GM12878 (cell line): Measurements from ENCODE around the gene WDR26. TPM values are rescaled to one million over a fixed set of nuclear protein-coding genes. Genes with fewer than 3 reads are reported as not detected.
A peak's percentile ranks its signal among the peaks of the same experiment; 100 is the strongest.

Experiments
- ATAC-seq: fragments of 200-7000 bp; cut with Tn5 transposase; 3 replicates; pipeline ENCODE4 v1.9.1; 2020; ENCODE audit warnings: mild to moderate bottlenecking, moderate library complexity
- BruUV-seq: library from RNA; stranded (reverse); fragments of 400-500 nt; replicated peaks from 2 replicates; lab custom pipeline; 2021; lab: Mats Ljungman, UMichigan
- CTCF ChIA-PET: fragments of 300-600 bp; sonication (Branson Sonifier 250); formaldehyde crosslinking; extraction: SDS; loops from one replicate; lab custom pipeline; 2021; ENCODE audit warnings: inconsistent platforms; lab: Yijun Ruan, JAX
- POLR2A ChIA-PET: fragments of 350-600 bp; formaldehyde crosslinking; extraction: SDS; loops from one replicate; lab custom pipeline; 2021; ENCODE audit warnings: inconsistent platforms; lab: Charles Lee
- RAD21 ChIA-PET: fragments of 300-600 bp; sonication (Branson Sonifier 250); formaldehyde crosslinking; loops from one replicate; lab custom pipeline; 2023; ENCODE audit warnings: antibody characterized with exemption; ENCODE audit not compliant: unreplicated experiment; lab: Charles Lee
- SMC1A ChIA-PET: fragments of 300-600 bp; sonication (Branson Sonifier 250); formaldehyde crosslinking; loops from one replicate; lab custom pipeline; 2023; ENCODE audit not compliant: unreplicated experiment, uncharacterized antibody; lab: Charles Lee
- DNase-seq: peaks from one replicate; pipeline ENCODE4 v3.0.0-alpha.2; 2011; ENCODE audit warnings: low read depth, low spot score
- FAIRE-seq: peaks from 3 replicates; lab custom pipeline; 2011; peaks lifted over from hg19 to GRCh38; lab: Jason Lieb, UNC
- H2AFZ ChIP-seq: 2 replicates; pipeline ENCODE4 v1.6.0; 2011; ENCODE audit warnings: low read depth, low read length, control low read depth; ENCODE audit not compliant: control insufficient read depth
- H3K27ac ChIP-seq: 2 replicates; pipeline ENCODE4 v1.5.1; 2011; ENCODE audit warnings: control low read depth; ENCODE audit not compliant: control insufficient read depth, insufficient read depth
- H3K27me3 ChIP-seq, 2 experiments: replicated peaks in 1 of 2; 2 replicates each; pipeline versions ENCODE4 v1.6.0 to v1.6.1; 2011; ENCODE audit warnings: low read length in 1 of 2; ENCODE audit not compliant: control insufficient read depth in 2 of 2, insufficient read depth in 2 of 2
- H3K36me3 ChIP-seq, 2 experiments: 2 replicates each; pipeline ENCODE4 v1.5.1; 2011; ENCODE audit warnings: low read length in 1 of 2; ENCODE audit not compliant: control insufficient read depth in 2 of 2, insufficient read depth in 2 of 2
- H3K4me1 ChIP-seq: 2 replicates; pipeline ENCODE4 v1.6.1; 2011; ENCODE audit warnings: mild to moderate bottlenecking, low read length, moderate library complexity, mixed read lengths; ENCODE audit not compliant: control insufficient read depth, insufficient read depth
- H3K4me2 ChIP-seq: 2 replicates; pipeline ENCODE4 v1.6.0; 2011; ENCODE audit warnings: control low read depth; ENCODE audit not compliant: control insufficient read depth, insufficient read depth
- H3K4me3 ChIP-seq: fragments of 200-600 bp; sonication (generic); 2 replicates; pipeline ENCODE4 v1.5.1; 2016
- H3K79me2 ChIP-seq: 2 replicates; pipeline ENCODE4 v1.6.0; 2011; ENCODE audit warnings: low read length; ENCODE audit not compliant: control insufficient read depth, insufficient read depth
- H3K9ac ChIP-seq: 2 replicates; pipeline ENCODE4 v1.8.0; 2011; ENCODE audit warnings: low read length, control low read depth, mixed read lengths; ENCODE audit not compliant: control insufficient read depth, insufficient read depth
- H3K9me3 ChIP-seq: replicated peaks from 3 replicates; pipeline ENCODE4 v1.5.1; 2011; ENCODE audit warnings: mild to moderate bottlenecking, low read length; ENCODE audit not compliant: control insufficient read depth, insufficient read depth
- H4K20me1 ChIP-seq: 2 replicates; pipeline ENCODE4 v1.6.0; 2011; ENCODE audit not compliant: control insufficient read depth, insufficient read depth
- BACH1 ChIP-seq: fragments of 450-650 bp; IDR thresholded peaks from 2 replicates; pipeline ENCODE4 v1.6.1; 2017; ENCODE audit warnings: mild to moderate bottlenecking, borderline replicate concordance
- EGR1 ChIP-seq, 2 experiments: IDR thresholded peaks; 1 replicate in 1 of 2; 2 replicates in 1 of 2; pipeline ENCODE4 v1.6.1; 2011 to 2012; ENCODE audit warnings: low read depth in 2 of 2, low read length in 2 of 2, borderline replicate concordance in 1 of 2, mild to moderate bottlenecking in 1 of 2, moderate library complexity in 1 of 2
- EP300 ChIP-seq, 2 experiments: fragments of 150-350 bp in 1 of 2; IDR thresholded peaks; 2 replicates each; pipeline ENCODE4 v1.6.1; 2011 to 2012; ENCODE audit warnings: low read depth in 2 of 2, low read length in 2 of 2, borderline replicate concordance in 1 of 2, improper control_type of control experiment in 1 of 2, inconsistent platforms in 1 of 2; ENCODE audit not compliant: control insufficient read depth in 1 of 2
- HCFC1 ChIP-seq: fragments of 150-350 bp; IDR thresholded peaks from 2 replicates; pipeline ENCODE4 v1.6.1; 2014; ENCODE audit warnings: low read length
- JUND ChIP-seq: IDR thresholded peaks from 2 replicates; pipeline ENCODE4 v1.6.1; 2012; ENCODE audit warnings: low read depth, mild to moderate bottlenecking, low read length, improper control_type of control experiment, moderate library complexity
- KAT2A ChIP-seq: conservative IDR thresholded peaks from 2 replicates; pipeline ENCODE4 v1.6.1; 2011; ENCODE audit warnings: low read depth, low read length; ENCODE audit not compliant: control insufficient read depth
- KDM1A ChIP-seq: fragments of 200-600 bp; sonication (generic); IDR thresholded peaks from 2 replicates; pipeline ENCODE4 v1.6.1; 2016; ENCODE audit warnings: borderline replicate concordance
- NFXL1 ChIP-seq: fragments of 450-650 bp; IDR thresholded peaks from 2 replicates; pipeline ENCODE4 v1.6.1; 2017; ENCODE audit warnings: antibody characterized with exemption, mild to moderate bottlenecking, borderline replicate concordance
- RCOR1 ChIP-seq: conservative IDR thresholded peaks from 2 replicates; pipeline ENCODE4 v1.6.1; 2012; ENCODE audit warnings: low read depth, low read length, improper control_type of control experiment
- ZBED1 ChIP-seq: IDR thresholded peaks from 2 replicates; pipeline ENCODE4 v1.6.1; 2016; ENCODE audit warnings: borderline replicate concordance
- WGBS: methylation state at CpG from one replicate; pipeline ENCODE4 v1.1.6; 2016; ENCODE audit warnings: low lambda C conversion rate; ENCODE audit not compliant: insufficient replicate concordance, insufficient coverage; ENCODE audit errors: missing lambda C conversion rate; 5-methylcytosine and 5-hydroxymethylcytosine counted together
- in situ Hi-C: fragments of 300-500 bp; cut with MboI; formaldehyde crosslinking; loops from 9 replicates; pipeline ENCODE4 v1.14.3; 2018; ENCODE audit warnings: mixed read lengths
- intact Hi-C: fragments of 100-400 bp; cut with micrococcal nuclease; formaldehyde crosslinking; loops from one replicate; pipeline ENCODE4 v1.14.2; 2022; ENCODE audit not compliant: unreplicated experiment
- polyA plus RNA-seq, 11 experiments: library from polyadenylated mRNA; depleted of rRNA in 4 of 11; unstranded in 6 of 11; stranded (reverse) in 5 of 11; fragments of >200 nt; fragmentation: Nextera tagmentation in 4 of 11; fragmentation: Illumina TruSeq in 1 of 11; extraction: Ambion mirVana in 4 of 11; extraction: Trizol in 1 of 11; gene quantifications; 1 replicate in 1 of 11; 2 replicates in 10 of 11; pipeline versions ENCODE4 v1.2.1 to v1.2.3, GENCODE V29; 2011 to 2016; ENCODE audit warnings: inconsistent platforms in 2 of 11, missing spikeins in 2 of 11, low read depth in 1 of 11
- total RNA-seq, 4 experiments: library from RNA; depleted of rRNA in 3 of 4; stranded (reverse); fragments of >200 nt in 3 of 4; fragmentation: Illumina TruSeq in 1 of 4; extraction: Trizol in 1 of 4; gene quantifications; 2 replicates each; pipeline versions ENCODE4 v1.2.1 to v1.2.3, GENCODE V29; 2013 to 2021
- TF ChIP-seq, protein P1 (sequence below): fragments of 450-650 bp; formaldehyde crosslinking; IDR thresholded peaks from 2 replicates; pipeline ENCODE4 v1.4.0; 2020; ENCODE audit warnings: mild to moderate bottlenecking, moderate library complexity
- TF ChIP-seq, protein P2 (sequence below): IDR thresholded peaks from 2 replicates; pipeline ENCODE4 v1.6.1; 2012; ENCODE audit warnings: mild to moderate bottlenecking, low read depth, low read length

WDR26 gene
- total and polyA plus RNA-seq, 10 of the 15 experiments (the other 5 are each of a cell fraction or from before 2014, with no cell fraction given) = 6.6 to 47.0 (median 24.4) TPM

DNA sequence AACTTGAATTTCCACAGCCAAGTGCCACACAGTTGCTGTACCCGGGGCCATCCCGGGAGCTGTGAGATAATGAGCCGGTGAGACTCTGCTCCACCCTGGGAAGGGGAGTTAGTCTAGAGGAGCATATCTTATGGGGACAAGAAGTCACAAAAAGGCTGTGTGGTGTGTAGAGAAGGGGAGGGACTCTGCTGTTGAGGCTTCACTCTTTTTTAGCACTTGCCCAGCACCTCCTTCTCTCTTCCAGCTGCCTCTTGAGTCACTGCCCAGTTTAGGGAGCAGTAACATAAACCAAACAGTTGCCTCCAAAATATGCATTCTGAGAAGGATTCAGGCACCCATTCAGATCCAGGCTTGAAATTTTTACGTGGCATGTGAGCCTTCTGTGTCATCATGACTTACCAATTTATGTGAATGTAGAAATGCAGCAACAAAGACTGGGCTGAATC, 744 bp upstream of the WDR26 start (continued):
- no peak for TF ChIP-seq RCOR1

DNA sequence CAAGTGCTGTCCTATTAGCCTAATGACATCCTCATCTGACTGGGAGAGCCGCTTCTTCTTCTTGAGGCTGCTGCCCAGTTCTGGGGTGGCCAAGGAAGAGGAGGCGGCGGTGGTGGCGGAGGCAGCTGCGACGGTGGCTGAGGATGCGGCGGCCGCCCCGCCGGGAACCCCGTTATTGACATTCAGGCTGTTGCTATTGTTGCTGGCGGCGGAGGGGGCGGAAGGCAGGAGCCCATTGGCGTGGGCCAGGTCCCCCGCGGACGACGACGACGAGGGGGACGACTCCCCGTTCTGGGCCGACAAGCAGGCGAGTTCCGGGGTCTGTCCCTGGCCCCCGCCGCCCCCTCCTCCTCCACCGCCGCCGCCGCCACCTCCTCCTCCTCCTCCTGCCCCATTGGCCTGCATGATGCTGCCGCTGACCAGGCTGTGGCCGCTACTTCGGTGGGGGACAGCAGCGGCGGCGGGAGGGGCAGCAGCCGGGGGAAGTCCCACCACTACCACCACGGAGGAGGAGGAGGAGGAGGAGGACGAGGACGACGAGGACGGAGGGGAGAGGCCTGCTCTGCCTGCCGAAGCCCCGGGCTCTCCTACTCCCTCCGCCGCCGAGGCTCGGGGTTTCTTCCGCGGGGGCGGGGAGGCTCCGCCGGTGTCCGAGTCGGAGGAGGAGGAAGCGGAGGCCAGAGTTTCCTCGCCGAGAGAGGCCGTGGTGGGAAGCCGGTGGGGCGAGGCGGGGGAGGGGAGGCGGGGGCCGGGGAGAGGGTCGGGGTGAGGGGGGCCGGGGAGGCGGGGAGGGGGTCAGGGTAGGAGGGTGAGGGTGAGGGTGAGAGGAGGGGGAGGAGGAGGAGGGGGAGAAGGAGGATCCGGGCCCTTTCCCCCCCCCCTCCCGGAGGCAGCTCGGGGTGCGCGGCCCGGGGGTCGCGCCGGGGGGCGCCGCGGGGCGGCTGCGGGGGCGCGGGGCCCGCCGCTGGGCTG, 610 bp downstream of the WDR26 start:
- DNase-seq = no peak
- ATAC-seq = peak; percentile 25
- ChIA-PET CTCF (interaction anchor here (0.7 to 7.7 kb wide), 3 partner anchors 23 to 93 kb away, joined by 3 to 48 read pairs (median 16); no protein-coding TSS in a partner anchor), SMC1A (interaction anchor here (1.2 to 2.8 kb wide), 4 partner anchors 64 to 318 kb away, joined by 3 to 7 read pairs (median 4); no protein-coding TSS in a partner anchor), POLR2A (interaction anchor here (0.6 to 1.1 kb wide), 6 partner anchors 9 to 739 kb away, joined by 3 to 4 read pairs (median 3); no protein-coding TSS in a partner anchor), RAD21 (interaction anchor here (2.8 kb wide), 1 partner anchor 23 kb away, joined by 17 read pairs; no protein-coding TSS in a partner anchor)
- Histone ChIP-seq H3K4me2 (peak overlapping the region; percentile 44; the same call in 1 of the 2 replicates), H3K79me2 (peaks cover 76% of the 10 kb centered on the region), H3K9me3 (no peaks in the 10 kb centered on the region), H3K27me3 (no peaks in the 10 kb centered on the region), H3K9ac (peak overlapping the region; percentile 76), H3K4me3 (peak overlapping the region; percentile 71), H3K36me3 (peaks cover 0 to 4% of the 10 kb centered on the region in 2 experiments; a peak in 1 of 4 replicates), H3K27ac (peak overlapping the region; percentile 91), H3K4me1 (peaks cover 12% of the 10 kb centered on the region), H4K20me1 (0 out of 2 replicates have a peak, but pooled peaks cover 8% of the 10 kb centered on the region), H2AFZ (no peak overlapping the region)
- in situ Hi-C loops (no loop called here), intact Hi-C loops (loop anchor here (2.0 kb wide), 1 partner anchor 69 kb away; no protein-coding TSS in a partner anchor)
- BruUV-seq = no TSS peak
- no peak for FAIRE-seq
- under 1% methylated on average over 27 of the region's 88 CpGs for WGBS
- TF ChIP-seq BACH1 (peak; percentile 18; the same call in 1 of the 2 replicates), HCFC1 (no peak), NFXL1 (no peak), KDM1A (no peak), EP300 (IDR thresholded peaks at IDR 0.05; ENCODE audit: borderline replicate concordance in 1 of 2, control insufficient read depth in 1 of 2, low read depth in 2 of 2, low read length in 2 of 2) (no peak), ZBED1 (no peak), JUND (no peak), KAT2A (no peak), EGR1 (IDR thresholded peaks at IDR 0.05; ENCODE audit: borderline replicate concordance in 1 of 2, low read depth in 2 of 2, low read length in 2 of 2) (peak in 1 of 2 experiments; percentile 62; a peak in 1 of 3 replicates)
- TF ChIP-seq, protein P1, sequence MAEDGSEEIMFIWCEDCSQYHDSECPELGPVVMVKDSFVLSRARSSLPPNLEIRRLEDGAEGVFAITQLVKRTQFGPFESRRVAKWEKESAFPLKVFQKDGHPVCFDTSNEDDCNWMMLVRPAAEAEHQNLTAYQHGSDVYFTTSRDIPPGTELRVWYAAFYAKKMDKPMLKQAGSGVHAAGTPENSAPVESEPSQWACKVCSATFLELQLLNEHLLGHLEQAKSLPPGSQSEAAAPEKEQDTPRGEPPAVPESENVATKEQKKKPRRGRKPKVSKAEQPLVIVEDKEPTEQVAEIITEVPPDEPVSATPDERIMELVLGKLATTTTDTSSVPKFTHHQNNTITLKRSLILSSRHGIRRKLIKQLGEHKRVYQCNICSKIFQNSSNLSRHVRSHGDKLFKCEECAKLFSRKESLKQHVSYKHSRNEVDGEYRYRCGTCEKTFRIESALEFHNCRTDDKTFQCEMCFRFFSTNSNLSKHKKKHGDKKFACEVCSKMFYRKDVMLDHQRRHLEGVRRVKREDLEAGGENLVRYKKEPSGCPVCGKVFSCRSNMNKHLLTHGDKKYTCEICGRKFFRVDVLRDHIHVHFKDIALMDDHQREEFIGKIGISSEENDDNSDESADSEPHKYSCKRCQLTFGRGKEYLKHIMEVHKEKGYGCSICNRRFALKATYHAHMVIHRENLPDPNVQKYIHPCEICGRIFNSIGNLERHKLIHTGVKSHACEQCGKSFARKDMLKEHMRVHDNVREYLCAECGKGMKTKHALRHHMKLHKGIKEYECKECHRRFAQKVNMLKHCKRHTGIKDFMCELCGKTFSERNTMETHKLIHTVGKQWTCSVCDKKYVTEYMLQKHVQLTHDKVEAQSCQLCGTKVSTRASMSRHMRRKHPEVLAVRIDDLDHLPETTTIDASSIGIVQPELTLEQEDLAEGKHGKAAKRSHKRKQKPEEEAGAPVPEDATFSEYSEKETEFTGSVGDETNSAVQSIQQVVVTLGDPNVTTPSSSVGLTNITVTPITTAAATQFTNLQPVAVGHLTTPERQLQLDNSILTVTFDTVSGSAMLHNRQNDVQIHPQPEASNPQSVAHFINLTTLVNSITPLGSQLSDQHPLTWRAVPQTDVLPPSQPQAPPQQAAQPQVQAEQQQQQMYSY (CRISPR knock-in tag) = no peak
- TF ChIP-seq, protein P2, sequence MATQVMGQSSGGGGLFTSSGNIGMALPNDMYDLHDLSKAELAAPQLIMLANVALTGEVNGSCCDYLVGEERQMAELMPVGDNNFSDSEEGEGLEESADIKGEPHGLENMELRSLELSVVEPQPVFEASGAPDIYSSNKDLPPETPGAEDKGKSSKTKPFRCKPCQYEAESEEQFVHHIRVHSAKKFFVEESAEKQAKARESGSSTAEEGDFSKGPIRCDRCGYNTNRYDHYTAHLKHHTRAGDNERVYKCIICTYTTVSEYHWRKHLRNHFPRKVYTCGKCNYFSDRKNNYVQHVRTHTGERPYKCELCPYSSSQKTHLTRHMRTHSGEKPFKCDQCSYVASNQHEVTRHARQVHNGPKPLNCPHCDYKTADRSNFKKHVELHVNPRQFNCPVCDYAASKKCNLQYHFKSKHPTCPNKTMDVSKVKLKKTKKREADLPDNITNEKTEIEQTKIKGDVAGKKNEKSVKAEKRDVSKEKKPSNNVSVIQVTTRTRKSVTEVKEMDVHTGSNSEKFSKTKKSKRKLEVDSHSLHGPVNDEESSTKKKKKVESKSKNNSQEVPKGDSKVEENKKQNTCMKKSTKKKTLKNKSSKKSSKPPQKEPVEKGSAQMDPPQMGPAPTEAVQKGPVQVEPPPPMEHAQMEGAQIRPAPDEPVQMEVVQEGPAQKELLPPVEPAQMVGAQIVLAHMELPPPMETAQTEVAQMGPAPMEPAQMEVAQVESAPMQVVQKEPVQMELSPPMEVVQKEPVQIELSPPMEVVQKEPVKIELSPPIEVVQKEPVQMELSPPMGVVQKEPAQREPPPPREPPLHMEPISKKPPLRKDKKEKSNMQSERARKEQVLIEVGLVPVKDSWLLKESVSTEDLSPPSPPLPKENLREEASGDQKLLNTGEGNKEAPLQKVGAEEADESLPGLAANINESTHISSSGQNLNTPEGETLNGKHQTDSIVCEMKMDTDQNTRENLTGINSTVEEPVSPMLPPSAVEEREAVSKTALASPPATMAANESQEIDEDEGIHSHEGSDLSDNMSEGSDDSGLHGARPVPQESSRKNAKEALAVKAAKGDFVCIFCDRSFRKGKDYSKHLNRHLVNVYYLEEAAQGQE = no peak
